Measurements from ENCODE around the gene B4GALNT2.

GRCh38 chr17:49136335-49136734, 3.8 kb downstream of the B4GALNT2 start:
- TF ChIP-seq CTCF (IDR thresholded peaks at IDR 0.05; ENCODE audit: low read depth, low read length): no peak
- TF ChIP-seq MYC (IDR thresholded peaks at IDR 0.05; ENCODE audit: low read depth, low read length): no peak
